K562 (cell line): ENCODE measurements around the gene STX18. TPM values are rescaled to one million over a fixed set of nuclear protein-coding genes. Genes with fewer than 3 reads are reported as not detected.

Source experiments
- ATAC-seq: fragments of 200-7000 bp; cut with Tn5 transposase; 3 replicates; pipeline ENCODE4 v1.9.1; 2020; ENCODE audit warnings: moderate library complexity
- BruUV-seq: library from RNA; stranded (reverse); fragments of 400-500 nt; replicated peaks from 2 replicates; lab custom pipeline; 2021; lab: Mats Ljungman, UMichigan
- CTCF ChIA-PET: fragments of 300-600 bp; formaldehyde crosslinking; extraction: SDS; loops from one replicate; lab custom pipeline; 2021; ENCODE audit warnings: low intra/inter-chr PET ratio; lab: Yijun Ruan, JAX
- POLR2A ChIA-PET: fragments of 300-600, 350-650 bp; sonication (Branson Sonifier 250); formaldehyde crosslinking; extraction: SDS; loops from one replicate; lab custom pipeline; 2021; ENCODE audit warnings: antibody characterized with exemption, inconsistent platforms; lab: Yijun Ruan, JAX
- DNase-seq, 4 experiments: peaks; one replicate each; pipeline versions ENCODE4 v3.0.0 to v3.0.0-alpha.2; 2011 to 2018; ENCODE audit warnings: low spot score in 3 of 4, mixed read lengths in 3 of 4; ENCODE audit errors: extremely low read depth in 1 of 4
- FAIRE-seq: peaks from 2 replicates; lab custom pipeline; 2011; peaks lifted over from hg19 to GRCh38; lab: Jason Lieb, UNC
- H2AFZ ChIP-seq: 2 replicates; pipeline ENCODE4 v1.6.0; 2011; ENCODE audit warnings: low read depth, low read length, control low read depth, inconsistent platforms
- H3K27ac ChIP-seq: fragments of 200-600 bp; 3 replicates; pipeline ENCODE4 v1.8.0; 2011; ENCODE audit warnings: low read depth, mild to moderate bottlenecking, control low read depth, inconsistent platforms, low read length, moderate library complexity, mixed read lengths; ENCODE audit errors: extremely low read depth
- H3K27me3 ChIP-seq, 2 experiments: fragments of 300-600 bp in 1 of 2; 2 replicates in 1 of 2; 3 replicates in 1 of 2; pipeline versions ENCODE4 v1.6.0 to v1.8.0; 2011; ENCODE audit warnings: inconsistent platforms in 2 of 2, low read length in 2 of 2, mild to moderate bottlenecking in 1 of 2, mixed read lengths in 1 of 2, moderate library complexity in 1 of 2; ENCODE audit not compliant: control insufficient read depth in 2 of 2, insufficient read depth in 2 of 2
- H3K36me3 ChIP-seq: fragments of 300-600 bp; 3 replicates; pipeline ENCODE4 v1.8.0; 2011; ENCODE audit warnings: mild to moderate bottlenecking, low read length, inconsistent platforms; ENCODE audit not compliant: control insufficient read depth, insufficient read depth
- H3K4me1 ChIP-seq, 2 experiments: fragments of 200-600 bp in 1 of 2; replicated peaks in 1 of 2; 2 replicates in 1 of 2; 3 replicates in 1 of 2; pipeline versions ENCODE4 v1.5.1 to v1.8.0; 2011; ENCODE audit warnings: inconsistent platforms in 2 of 2, low read length in 2 of 2, mild to moderate bottlenecking in 1 of 2, mixed read lengths in 1 of 2, moderate library complexity in 1 of 2; ENCODE audit not compliant: control insufficient read depth in 2 of 2, insufficient read depth in 2 of 2
- H3K4me2 ChIP-seq: 2 replicates; pipeline ENCODE4 v1.6.1; 2011; ENCODE audit warnings: low read length, control low read depth, inconsistent platforms, mixed read lengths; ENCODE audit not compliant: insufficient read depth
- H3K4me3 ChIP-seq: fragments of 200-600 bp; sonication (generic), shearing (Covaris generic); 2 replicates; pipeline ENCODE4 v1.5.1; 2016; ENCODE audit warnings: control low read depth, inconsistent platforms
- H3K79me2 ChIP-seq: fragments of 200-600 bp; 3 replicates; pipeline ENCODE4 v1.8.0; 2011; ENCODE audit warnings: low read length, inconsistent platforms; ENCODE audit not compliant: control insufficient read depth, insufficient read depth
- H3K9ac ChIP-seq, 2 experiments: 2 replicates each; pipeline versions ENCODE4 v1.6.0 to v1.6.1; 2011; ENCODE audit warnings: low read depth in 2 of 2, low read length in 2 of 2, control low read depth in 1 of 2, inconsistent platforms in 1 of 2, mild to moderate bottlenecking in 1 of 2, mixed read lengths in 1 of 2; ENCODE audit not compliant: insufficient read depth in 1 of 2
- H3K9me1 ChIP-seq: one replicate; pipeline ENCODE4 v1.6.0; 2011; ENCODE audit warnings: inconsistent platforms, mild to moderate bottlenecking, low read length, moderate library complexity; ENCODE audit not compliant: control insufficient read depth, insufficient read depth
- H3K9me3 ChIP-seq: replicated peaks from 2 replicates; pipeline ENCODE4 v1.5.1; 2011; ENCODE audit warnings: low read depth, low read length, inconsistent platforms; ENCODE audit not compliant: control insufficient read depth, insufficient read depth
- H4K20me1 ChIP-seq: replicated peaks from 2 replicates; pipeline ENCODE4 v1.6.1; 2011; ENCODE audit warnings: low read length, inconsistent platforms, mixed read lengths; ENCODE audit not compliant: control insufficient read depth, insufficient read depth
- NR0B1 ChIP-seq: fragments of 450-650 bp; IDR thresholded peaks from one replicate; pipeline ENCODE4 v1.6.1; 2018; ENCODE audit warnings: mild to moderate bottlenecking, moderate library complexity; ENCODE audit not compliant: partially characterized antibody
- ZNF639 ChIP-seq, 2 experiments: fragments of 200-800 bp in 1 of 2; sonication (Bioruptor generic) in 1 of 2; sonication (generic) in 1 of 2; formaldehyde crosslinking in 1 of 2; IDR thresholded peaks in 1 of 2; conservative IDR thresholded peaks in 1 of 2; 2 replicates each; pipeline versions ENCODE4 v1.5.0 to v1.6.1; 2016 to 2020; ENCODE audit warnings: missing compliant biosample characterization in 1 of 2, missing genetic modification characterization in 1 of 2, missing genetic modification reagents in 1 of 2
- ZNF740 ChIP-seq, 3 experiments: fragments of 200-800 bp in 1 of 3; sonication (Bioruptor generic) in 1 of 3; sonication (generic) in 1 of 3; formaldehyde crosslinking in 1 of 3; IDR thresholded peaks; 2 replicates each; pipeline versions ENCODE4 v1.6.1 to v1.8.0; 2016 to 2022; ENCODE audit warnings: mild to moderate bottlenecking in 2 of 3, missing compliant biosample characterization in 2 of 3, missing genetic modification characterization in 2 of 3, missing genetic modification reagents in 1 of 3
- WGBS: fragments of 100-300 bp; shearing (Covaris generic); methylation state at CpG from one replicate; pipeline ENCODE4 v1.1.6; 2016; ENCODE audit warnings: low coverage, mixed read lengths; ENCODE audit not compliant: insufficient coverage; ENCODE audit errors: missing lambda C conversion rate; 5-methylcytosine and 5-hydroxymethylcytosine counted together
- in situ Hi-C: fragments of 300-500 bp; cut with MboI; formaldehyde crosslinking; loops from 4 replicates; pipeline ENCODE4 v1.15.0; 2018; ENCODE audit warnings: inconsistent platforms, mixed read lengths
- intact Hi-C: fragments of 100-400 bp; cut with micrococcal nuclease; formaldehyde crosslinking; loops from 2 replicates; pipeline ENCODE4 v1.14.2; 2022
- polyA plus RNA-seq, 8 experiments: library from polyadenylated mRNA; depleted of rRNA in 4 of 8; stranded (reverse) in 5 of 8; unstranded in 3 of 8; fragments of >200 nt; fragmentation: Nextera tagmentation in 2 of 8; fragmentation: Illumina TruSeq in 1 of 8; extraction: Ambion mirVana in 2 of 8; extraction: Trizol in 1 of 8; gene quantifications; 2 replicates each; pipeline versions ENCODE4 v1.2.1 to v1.2.3, GENCODE V29; 2011 to 2014; ENCODE audit warnings: inconsistent platforms in 1 of 8, missing spikeins in 1 of 8
- total RNA-seq, 7 experiments: library from RNA; depleted of rRNA in 6 of 7; stranded (reverse); fragments of >200 nt in 6 of 7; fragmentation: Illumina TruSeq in 2 of 7; extraction: Trizol in 2 of 7; gene quantifications; 2 replicates each; pipeline versions ENCODE4 v1.2.1 to v1.2.3, GENCODE V29; 2011 to 2021; ENCODE audit warnings: low replicate concordance in 1 of 7

STX18 gene
- total and polyA plus RNA-seq, 9 of the 15 experiments (the other 6 are each of a cell fraction or from before 2014, with no cell fraction given), result 6.2 to 41.7 (median 22.7) TPM

GRCh38 chr4:4409416-4410115 is 132.3 kb downstream of the STX18 start:
- Histone ChIP-seq H3K9me1 (no peaks in the 10 kb centered on the region), H4K20me1 (peaks cover 11% of the 10 kb centered on the region), H2AFZ (no peak overlapping the region), H3K4me2 (no peak overlapping the region), H3K27me3 (peaks cover 42 to 94% of the 10 kb centered on the region in 2 experiments), H3K36me3 (no peaks in the 10 kb centered on the region), H3K4me1 (peaks cover 0 to 7% of the 10 kb centered on the region in 2 experiments; a peak in 2 of 5 replicates), H3K9ac (no peak overlapping the region), H3K4me3 (no peak overlapping the region), H3K9me3 (no peaks in the 10 kb centered on the region), H3K27ac (no peak overlapping the region), H3K79me2 (no peaks in the 10 kb centered on the region)
- WGBS, result 8% methylated on average over 21 of the region's 23 CpGs
- intact Hi-C loops (no loop called here), in situ Hi-C loops (no loop called here)
- TF ChIP-seq NR0B1, result no peak
- TF ChIP-seq ZNF639 (CRISPR knock-in tag; conservative IDR thresholded peaks at IDR 0.05 in 1 of 2, IDR thresholded peaks at IDR 0.05 in 1 of 2), result no peak
- TF ChIP-seq ZNF740 (CRISPR knock-in tag; IDR thresholded peaks at IDR 0.05), result peak; percentile 32; the same call in 1 of the 2 replicates
- TF ChIP-seq ZNF740 (tag; IDR thresholded peaks at IDR 0.05), result no peak
- no peak for DNase-seq
- no peak for FAIRE-seq
- no peak for ATAC-seq
- no TSS peak for BruUV-seq
- CTCF ChIA-PET, result no interaction called here
- POLR2A ChIA-PET, result no interaction called here
